Spleen (tissue), 7 donors: Measurements from ENCODE around the gene TPCN2.

Source experiments
- CTCF ChIP-seq, 11 experiments: fragments of 200-600 bp in 7 of 11; fragments of 450-650 bp in 4 of 11; sonication (generic) in 4 of 11; IDR thresholded peaks in 8 of 11; conservative IDR thresholded peaks in 3 of 11; 1 replicate in 7 of 11; 2 replicates in 4 of 11; pipeline versions ENCODE4 v1.4.0 to v1.8.0; 2016 to 2021; ENCODE audit warnings: antibody characterized with exemption in 11 of 11, inconsistent platforms in 4 of 11, mild to moderate bottlenecking in 1 of 11
- POLR2A ChIP-seq, 3 donors: fragments of 450-650 bp; IDR thresholded peaks; one replicate each; pipeline ENCODE4 v1.5.1; 2017; ENCODE audit warnings: antibody characterized with exemption in 3 of 3, mild to moderate bottlenecking in 1 of 3
- donor health status: DM: no; HTN: no; CAD: no; lungs with moderate emphysema.
- donor health status: DM: no; HTN: no; CAD: no.
- donor health status: DM: no; HTN: no; CAD: no.

GRCh38 chr11:69138265-69138664, 89.5 kb downstream of the TPCN2 start:
- TF ChIP-seq CTCF (IDR thresholded peaks at IDR 0.05 in 8 of 11, conservative IDR thresholded peaks at IDR 0.05 in 3 of 11) (no peak), POLR2A (IDR thresholded peaks at IDR 0.05) (no peak)
